Measurements from ENCODE around the gene NUP214.

DNA sequence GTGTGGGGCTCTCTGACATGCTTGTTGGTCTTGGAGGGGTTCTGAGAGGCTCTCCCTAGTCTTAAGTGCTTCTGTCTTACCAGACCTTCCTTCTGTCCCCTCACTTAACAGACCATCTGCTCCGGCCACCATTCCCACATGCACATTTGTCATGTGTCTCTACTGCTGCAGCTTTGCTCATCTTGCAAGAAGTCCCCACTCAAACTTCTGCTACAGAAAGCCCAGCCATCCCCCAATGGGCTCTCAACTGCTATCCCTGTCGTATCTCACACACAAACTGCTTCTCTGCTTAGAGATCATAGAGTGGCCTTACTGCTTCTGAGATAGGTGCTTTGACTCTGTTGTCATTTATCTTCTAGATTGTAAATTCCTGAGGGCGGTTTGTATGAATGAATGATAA, 69.4 kb downstream of the NUP214 start:
- TF ChIP-seq TARDBP (IDR thresholded peaks at IDR 0.05) (no peak), FOXA1 (IDR thresholded peaks at IDR 0.05) (no peak), ARNT (IDR thresholded peaks at IDR 0.05) (no peak), SUZ12 (IDR thresholded peaks at IDR 0.05) (no peak), BHLHE40 (IDR thresholded peaks at IDR 0.05; ENCODE audit: borderline replicate concordance) (no peak), LEF1 (IDR thresholded peaks at IDR 0.05; ENCODE audit: borderline replicate concordance) (no peak), SP1 (IDR thresholded peaks at IDR 0.05) (no peak), NFRKB (IDR thresholded peaks at IDR 0.05) (no peak), FOXM1 (IDR thresholded peaks at IDR 0.05; ENCODE audit: borderline replicate concordance) (no peak)
